HG03378 (cell line): ENCODE data around the gene CGNL1.
A peak's percentile ranks its signal among the peaks of the same experiment; 100 is the strongest.

Source experiments
- ATAC-seq: cut with Tn5 transposase; IDR thresholded peaks from one replicate; pipeline ENCODE4 v1.9.1; 2021; ENCODE audit warnings: mild to moderate bottlenecking, moderate library complexity; ENCODE audit not compliant: unreplicated experiment

Gene CGNL1

GRCh38 chr15:57516327-57517029 is 140.2 kb downstream of the CGNL1 start:
- ATAC-seq: no peak

- no peak for ATAC-seq
These were observed 140.8 kb downstream of the CGNL1 start for GRCh38 chr15:57517030-57517671.

DNA sequence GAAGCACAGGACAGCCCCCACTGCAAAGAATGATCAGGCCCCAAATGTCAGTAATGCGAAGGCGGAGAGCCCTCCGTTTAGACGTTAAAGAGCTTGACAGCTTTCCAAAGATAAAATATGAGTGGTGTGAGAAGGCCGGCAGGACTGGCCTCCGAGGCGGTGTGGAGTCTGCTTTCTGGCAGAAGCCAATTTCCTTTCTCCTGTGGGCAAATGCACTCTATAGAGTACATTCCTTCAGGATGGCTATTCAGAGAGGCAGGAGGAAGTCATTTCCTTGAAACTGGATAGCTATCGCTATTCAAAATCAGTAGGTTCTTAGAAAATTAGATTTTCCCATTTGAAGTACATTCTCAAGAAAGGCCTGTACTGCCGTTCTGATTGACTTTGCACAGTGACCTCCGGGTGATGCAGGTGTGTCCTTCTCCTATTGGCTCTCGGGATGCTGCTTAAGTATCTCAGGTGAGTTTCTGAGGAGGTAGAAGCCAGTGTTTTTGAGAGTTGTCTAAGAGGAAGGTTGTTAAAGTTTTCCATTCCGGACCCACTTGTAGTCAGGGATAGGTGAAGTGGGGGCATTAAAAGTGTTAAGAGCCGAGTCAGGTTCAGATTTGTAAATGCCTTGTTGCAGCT is 142.6 kb downstream of the CGNL1 start:
- ATAC-seq: no peak

- ATAC-seq: no peak
These were observed 143.5 kb downstream of the CGNL1 start for GRCh38 chr15:57519806-57520205.

DNA sequence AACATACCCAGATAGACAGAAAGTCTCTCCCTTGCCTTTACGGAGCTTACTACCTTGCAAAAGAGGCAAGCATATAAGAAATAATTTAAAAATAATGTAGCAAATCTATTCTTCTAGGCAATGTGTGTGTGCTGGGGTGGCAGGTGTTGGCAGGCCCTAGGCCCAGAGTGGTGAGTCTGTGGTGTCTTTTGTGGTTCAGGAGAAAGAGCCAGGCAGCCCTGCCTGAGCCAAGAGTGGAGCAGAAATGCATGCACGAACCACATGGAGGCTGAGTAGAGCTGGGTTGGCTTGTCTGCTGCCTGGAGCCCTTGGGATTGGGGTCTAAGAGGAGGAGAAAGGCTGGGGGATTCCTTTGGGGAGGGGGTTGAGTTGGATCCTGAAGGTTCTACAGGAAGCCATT is 145.2 kb downstream of the CGNL1 start:
- ATAC-seq: no peak

- ATAC-seq: no peak
These were observed 145.8 kb downstream of the CGNL1 start for GRCh38 chr15:57522148-57522547.

- no peak for ATAC-seq
These were observed 149.3 kb downstream of the CGNL1 start for GRCh38 chr15:57525581-57525980.

- no peak for ATAC-seq
These were observed 149.8 kb downstream of the CGNL1 start for GRCh38 chr15:57526076-57526475.

GRCh38 chr15:57526615-57527014 is 150.3 kb downstream of the CGNL1 start:
- ATAC-seq: no peak

DNA sequence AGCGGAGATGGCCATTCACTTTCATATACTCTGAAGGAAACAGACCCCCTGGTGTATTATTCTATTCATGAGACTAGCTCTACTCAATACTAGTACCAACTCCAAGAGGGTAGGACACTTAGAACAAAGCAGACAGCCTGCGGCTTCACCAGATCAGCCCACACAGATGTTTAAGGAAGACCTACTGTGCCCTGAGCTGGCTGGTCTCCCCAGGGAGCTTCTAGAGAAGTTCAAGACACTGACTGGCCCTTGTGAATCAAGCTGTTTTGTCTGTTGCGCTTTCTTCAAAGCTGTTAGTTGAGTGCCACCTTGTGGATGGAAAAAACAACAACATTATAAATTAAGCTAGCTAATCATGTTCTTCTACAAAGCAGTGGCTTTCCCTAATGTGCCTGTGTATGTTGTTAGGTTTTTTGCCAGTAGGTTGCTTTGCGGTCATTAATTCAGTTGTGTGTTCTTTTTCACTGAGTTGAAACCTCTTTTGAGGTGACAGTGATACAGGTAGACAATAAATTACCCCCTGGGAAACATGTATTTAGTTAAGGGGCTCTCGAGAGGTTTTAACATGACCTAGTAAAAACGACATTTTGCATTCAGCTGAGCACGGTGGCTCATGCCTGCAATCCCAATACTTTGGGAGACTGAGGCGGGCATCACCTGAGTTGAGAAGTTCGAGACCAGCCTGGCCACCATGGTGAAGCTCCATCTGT is 151.2 kb downstream of the CGNL1 start:
- peak; percentile 74 for ATAC-seq

GRCh38 chr15:57528940-57529565 is 152.7 kb downstream of the CGNL1 start:
- ATAC-seq: no peak

DNA sequence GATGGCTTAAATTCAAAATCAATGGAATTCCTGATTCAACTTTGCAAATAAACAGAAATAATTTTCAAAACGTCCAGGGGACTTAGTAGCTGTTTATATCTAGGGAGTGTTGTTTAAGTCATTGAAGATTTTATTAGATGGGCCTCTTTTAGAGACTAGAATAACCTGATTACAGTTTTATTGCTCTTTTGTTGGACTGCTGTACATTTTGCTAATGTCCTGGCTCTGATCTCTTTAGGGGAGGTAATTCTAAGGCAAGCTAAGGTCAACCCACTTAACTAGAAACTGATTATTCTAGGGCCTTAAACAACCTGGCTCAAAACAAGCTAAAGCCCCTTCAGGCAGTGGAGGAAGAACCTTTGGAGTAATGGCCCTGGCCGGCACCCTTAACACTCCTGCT is 153.4 kb downstream of the CGNL1 start:
- ATAC-seq: no peak

DNA sequence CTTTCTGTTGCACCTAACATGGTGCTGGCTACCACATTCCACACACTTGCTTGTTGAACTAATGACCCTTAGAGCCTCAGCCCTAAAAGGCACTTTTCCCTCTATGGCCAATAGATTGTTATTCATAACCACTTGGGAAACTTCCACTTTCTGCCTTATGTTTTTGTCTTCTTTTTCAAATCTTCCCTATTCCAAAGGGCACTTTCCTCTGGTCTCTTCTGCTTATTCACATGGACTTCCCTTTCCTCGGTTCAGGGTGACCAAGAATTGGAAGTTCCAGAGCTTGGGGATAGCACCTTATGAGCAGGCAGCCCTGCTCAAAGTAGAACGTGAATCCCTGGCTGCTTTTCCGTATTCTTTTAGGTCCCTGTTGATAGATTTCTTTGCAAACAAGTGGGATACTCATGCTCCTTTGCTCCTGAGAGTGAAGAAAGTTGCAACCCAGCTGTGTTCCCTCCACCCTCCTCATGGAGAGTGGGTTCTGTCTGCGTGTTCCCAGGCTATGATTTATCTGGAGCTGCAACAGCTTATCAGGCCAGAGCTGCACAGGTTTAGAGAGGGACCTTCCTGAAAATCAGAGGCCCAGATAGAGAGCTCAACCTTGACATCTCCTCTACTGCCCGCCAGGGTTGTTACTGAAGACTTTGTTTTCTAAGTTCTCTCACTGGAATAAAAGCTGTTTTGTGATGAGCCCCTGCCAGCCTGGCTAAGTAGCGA is 156.6 kb downstream of the CGNL1 start:
- ATAC-seq: no peak

DNA sequence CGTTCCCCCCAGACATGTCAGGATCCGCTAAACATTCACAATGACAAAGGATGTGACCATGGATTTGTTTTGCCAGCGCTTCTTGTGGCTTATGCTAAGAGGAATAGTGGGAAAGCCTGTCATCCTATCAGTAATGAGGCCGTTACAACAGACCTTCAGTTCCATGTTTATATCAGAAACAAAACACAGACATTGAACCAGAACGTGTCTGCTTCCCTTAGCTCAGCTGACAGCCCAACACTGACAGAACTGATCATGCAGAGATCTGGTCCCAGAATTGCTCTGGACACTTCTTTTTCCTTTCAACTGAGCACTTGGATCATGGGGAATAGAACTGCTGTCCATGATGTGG is 157.1 kb downstream of the CGNL1 start:
- no peak for ATAC-seq

GRCh38 chr15:57534281-57534680 is 158.0 kb downstream of the CGNL1 start:
- no peak for ATAC-seq

GRCh38 chr15:57537072-57537471 is 160.8 kb downstream of the CGNL1 start:
- no peak for ATAC-seq

DNA sequence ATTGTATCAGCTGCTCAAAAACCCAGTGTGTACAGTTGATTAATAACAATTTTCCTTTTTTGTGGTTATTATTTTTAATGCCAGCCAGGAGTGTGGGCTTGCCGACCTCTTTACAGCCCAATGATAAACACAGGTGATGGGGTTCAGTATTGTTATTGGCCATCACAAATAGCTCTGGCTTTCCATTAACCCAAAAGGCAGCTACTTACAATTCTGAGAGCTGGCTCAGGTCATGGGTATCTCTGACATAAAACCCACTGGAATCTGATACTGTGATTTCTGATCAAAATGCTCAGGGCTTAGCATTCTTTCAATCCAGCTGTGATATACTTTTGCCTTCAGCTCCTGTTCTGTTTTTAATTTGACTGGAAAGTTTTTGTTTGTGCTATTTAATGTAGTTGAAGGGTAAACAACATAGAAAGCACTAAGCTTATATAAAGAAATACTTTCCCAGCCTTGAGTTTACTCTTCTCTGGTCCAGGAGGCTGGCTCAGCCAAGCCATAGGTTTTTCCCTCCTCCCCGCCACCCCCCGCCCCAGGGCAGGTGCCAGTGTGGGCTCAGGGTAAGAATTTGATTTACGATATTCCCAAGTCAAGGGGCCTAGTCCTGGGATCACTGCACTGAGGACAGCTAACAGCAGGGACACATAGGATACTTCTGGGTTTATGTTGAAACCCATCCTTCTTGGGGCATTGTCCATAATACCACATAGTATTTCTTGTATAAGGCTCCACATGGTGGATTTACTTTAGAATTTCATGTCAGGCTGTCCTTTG is 161.4 kb downstream of the CGNL1 start:
- ATAC-seq: no peak

DNA sequence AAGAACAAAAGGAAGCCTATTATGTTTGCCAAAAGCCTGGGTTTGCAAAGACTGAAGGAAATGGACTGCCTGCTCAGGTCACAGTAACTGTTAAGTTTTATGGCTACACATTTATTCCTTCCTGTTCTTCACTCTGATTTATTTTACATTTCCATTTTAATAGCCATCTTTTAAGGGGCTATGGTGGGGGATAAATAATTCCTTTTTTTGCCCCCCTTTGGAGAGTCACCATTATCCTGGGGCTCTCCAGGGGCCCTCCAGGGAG is 161.9 kb downstream of the CGNL1 start:
- ATAC-seq: no peak

- no peak for ATAC-seq
These were observed 162.5 kb downstream of the CGNL1 start for GRCh38 chr15:57538821-57539220.

DNA sequence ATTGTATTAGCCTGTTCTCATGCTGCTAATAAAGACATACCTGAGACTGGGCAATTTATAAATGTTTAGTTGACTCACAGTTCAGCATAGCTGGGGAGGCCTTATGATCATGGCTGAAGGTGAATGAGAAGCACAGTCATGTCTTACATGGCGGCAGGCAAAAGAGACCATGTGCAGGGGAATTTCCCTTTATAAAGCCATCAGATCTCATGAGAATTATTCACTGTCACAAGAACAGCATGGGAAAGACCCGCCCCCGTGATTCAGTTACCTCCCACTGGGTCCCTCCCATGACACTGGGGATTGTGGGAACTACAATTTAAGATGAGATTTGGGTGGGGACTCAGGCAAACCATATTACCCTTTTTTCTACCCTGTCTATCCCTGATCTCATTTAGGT is 163.9 kb downstream of the CGNL1 start:
- no peak for ATAC-seq
